GM18951 (cell line): ENCODE measurements around the gene TTLL3.
"Not testable (repeated sequence)": the region's sequence is repeated elsewhere in the genome, so short reads cannot be mapped to it uniquely, and the experiment has no call there.

Experiments used
- POLR2A ChIP-seq: IDR thresholded peaks from 4 replicates; pipeline ENCODE4 v1.6.1; 2011; ENCODE audit warnings: mild to moderate bottlenecking; ENCODE audit not compliant: insufficient read length, insufficient read depth; ENCODE audit errors: extremely low read depth
- in situ Hi-C: fragments of 300-500 bp; cut with MboI; formaldehyde crosslinking; loops from one replicate; pipeline ENCODE4 v1.12.0; 2022; ENCODE audit warnings: low sequenced_read_pairs, mixed read lengths, inconsistent platforms; ENCODE audit not compliant: unreplicated experiment

Gene TTLL3

DNA sequence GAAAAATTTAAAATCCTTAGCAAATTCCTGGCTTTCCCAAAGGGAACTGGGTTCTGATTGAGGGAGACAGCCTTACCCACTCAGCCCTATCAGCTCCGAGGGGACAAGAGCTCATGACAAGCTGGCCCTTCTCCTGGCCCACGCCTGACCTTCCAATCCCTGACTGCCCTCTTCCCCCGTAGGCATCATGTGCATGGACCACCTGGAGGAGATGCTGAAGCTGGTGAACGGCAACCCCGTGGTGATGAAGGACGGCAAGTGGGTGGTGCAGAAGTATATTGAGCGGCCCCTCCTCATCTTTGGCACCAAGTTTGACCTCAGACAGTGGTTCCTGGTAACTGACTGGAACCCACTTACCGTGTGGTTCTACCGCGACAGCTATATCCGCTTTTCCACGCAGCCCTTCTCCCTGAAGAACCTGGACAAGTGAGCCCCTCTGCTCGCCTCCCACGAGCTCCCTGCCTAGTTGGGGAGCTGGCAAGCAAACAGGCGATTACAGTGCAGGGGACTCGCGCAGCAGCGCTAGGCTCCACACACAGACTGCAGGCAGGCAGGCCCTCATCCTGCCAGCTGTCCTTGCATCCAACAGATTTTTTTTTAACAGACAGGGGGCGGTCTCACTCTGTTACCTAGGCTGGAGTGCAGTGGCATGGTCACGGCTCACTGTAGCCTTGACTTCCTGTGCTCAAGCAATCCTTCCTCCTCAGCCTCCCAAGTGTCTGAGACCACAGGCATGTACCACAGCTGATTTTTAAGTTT is 16.9 kb downstream of the TTLL3 start:
- in situ Hi-C loops: no loop called here
- TF ChIP-seq POLR2A: no peak

DNA sequence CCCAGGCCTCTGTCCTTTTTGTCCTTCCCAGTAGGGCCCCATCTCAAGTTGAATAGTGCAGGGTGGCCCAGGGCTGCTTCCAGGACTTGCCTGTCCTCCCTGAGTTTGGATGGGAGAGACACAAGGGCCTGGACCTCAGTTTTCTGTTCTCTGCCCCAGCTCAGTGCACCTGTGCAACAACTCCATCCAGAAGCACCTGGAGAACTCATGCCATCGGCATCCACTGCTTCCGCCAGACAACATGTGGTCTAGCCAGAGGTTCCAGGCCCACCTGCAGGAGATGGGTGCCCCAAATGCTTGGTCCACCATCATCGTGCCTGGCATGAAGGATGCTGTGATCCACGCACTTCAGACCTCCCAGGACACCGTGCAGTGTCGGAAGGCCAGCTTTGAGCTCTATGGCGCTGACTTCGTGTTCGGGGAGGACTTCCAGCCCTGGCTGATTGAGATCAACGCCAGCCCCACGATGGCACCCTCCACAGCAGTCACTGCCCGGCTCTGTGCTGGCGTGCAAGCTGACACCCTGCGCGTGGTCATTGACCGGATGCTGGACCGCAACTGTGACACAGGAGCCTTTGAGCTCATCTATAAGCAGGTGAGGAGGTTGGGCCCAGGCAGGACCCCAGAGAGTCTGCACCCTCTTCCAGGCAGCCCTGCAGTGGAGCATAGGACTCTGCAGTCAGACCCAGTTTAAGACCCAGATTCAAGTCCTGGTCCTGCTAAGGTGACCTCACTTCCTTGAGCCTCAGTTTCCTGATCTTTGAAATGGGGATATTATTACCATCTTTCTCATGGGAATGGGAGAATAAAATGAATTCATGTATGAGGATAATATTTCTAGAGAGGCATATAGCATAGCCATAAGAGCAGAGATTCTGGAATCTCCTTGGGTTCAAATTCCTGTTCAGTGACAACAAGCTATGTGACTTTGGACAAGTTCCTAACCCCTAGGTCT is 19.0 kb downstream of the TTLL3 start:
- TF ChIP-seq POLR2A: no peak
- in situ Hi-C loops: no loop called here

DNA sequence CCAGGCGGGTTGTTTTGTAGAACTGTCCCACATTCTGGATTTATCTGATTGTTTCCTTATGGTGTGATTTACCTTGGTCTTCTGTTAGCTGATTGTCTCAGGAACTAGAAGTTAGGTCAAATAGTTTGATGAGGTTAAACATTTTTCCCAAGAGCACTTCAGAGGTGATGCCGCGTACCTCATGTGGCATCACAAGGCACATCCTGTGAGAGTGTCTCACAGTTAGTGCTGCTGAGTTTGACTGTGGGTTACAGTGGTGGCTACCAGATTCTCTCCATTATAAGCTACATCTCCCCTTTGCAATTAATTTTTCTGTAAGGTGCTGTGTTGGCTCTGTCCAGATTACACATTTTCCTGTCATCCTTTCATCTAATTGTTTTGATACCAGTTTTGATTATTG is 21.2 kb downstream of the TTLL3 start:
- in situ Hi-C loops: no loop called here
- TF ChIP-seq POLR2A: no peak

DNA sequence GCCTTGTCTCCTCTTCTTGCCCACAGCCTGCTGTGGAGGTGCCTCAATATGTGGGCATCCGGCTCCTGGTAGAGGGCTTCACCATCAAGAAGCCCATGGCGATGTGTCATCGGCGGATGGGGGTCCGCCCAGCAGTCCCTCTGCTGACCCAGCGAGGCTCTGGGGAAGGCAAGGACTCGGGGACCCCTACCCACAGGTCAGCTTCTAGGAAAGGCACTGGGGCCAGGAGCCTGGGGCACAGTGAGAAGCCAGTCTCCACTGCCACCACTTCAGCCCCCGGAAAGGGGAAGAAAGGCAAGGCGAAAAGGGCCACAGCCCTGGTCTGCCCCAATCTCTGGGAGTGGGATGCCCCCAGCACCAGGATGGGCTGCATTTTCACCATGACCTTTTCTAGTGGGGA is 23.0 kb downstream of the TTLL3 start:
- in situ Hi-C loops: no loop called here
- no peak for TF ChIP-seq POLR2A

DNA sequence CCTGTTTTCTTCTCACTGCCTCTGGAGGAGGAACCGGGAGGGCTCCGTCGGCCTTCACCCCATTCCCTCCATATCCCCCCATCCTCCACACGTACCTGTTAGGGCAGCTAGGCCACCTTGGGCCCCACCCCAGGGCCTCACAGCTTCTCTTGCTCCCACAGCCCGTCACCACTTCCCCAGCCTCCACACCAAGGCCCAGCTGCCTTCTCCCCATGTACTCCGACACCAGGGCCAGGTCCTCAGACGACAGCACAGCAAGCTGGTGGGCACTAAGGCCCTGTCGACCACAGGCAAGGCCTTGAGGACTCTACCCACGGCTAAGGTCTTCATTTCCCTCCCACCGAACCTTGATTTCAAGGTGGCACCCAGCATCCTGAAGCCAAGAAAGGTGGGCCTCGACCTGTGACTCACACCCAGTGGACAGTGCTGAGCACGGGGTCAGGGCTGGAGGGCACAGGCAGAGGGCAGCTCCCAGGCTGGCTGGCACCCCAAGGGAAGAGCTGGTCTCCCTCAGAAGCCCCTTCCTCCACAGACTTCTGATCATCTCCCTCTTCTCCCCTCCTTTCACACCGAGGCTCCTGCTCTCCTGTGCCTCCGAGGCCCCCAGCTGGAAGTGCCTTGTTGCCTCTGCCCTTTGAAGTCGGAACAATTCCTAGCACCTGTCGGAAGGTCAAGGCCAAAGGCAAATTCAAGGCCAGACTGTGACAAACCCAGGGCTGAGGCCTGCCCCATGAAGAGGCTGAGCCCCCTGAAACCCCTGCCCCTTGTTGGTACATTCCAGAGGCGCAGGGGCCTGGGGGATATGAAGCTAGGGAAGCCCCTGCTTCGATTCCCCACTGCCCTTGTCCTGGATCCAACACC is 24.7 kb downstream of the TTLL3 start:
- in situ Hi-C loops: no loop called here
- TF ChIP-seq POLR2A: no peak

DNA sequence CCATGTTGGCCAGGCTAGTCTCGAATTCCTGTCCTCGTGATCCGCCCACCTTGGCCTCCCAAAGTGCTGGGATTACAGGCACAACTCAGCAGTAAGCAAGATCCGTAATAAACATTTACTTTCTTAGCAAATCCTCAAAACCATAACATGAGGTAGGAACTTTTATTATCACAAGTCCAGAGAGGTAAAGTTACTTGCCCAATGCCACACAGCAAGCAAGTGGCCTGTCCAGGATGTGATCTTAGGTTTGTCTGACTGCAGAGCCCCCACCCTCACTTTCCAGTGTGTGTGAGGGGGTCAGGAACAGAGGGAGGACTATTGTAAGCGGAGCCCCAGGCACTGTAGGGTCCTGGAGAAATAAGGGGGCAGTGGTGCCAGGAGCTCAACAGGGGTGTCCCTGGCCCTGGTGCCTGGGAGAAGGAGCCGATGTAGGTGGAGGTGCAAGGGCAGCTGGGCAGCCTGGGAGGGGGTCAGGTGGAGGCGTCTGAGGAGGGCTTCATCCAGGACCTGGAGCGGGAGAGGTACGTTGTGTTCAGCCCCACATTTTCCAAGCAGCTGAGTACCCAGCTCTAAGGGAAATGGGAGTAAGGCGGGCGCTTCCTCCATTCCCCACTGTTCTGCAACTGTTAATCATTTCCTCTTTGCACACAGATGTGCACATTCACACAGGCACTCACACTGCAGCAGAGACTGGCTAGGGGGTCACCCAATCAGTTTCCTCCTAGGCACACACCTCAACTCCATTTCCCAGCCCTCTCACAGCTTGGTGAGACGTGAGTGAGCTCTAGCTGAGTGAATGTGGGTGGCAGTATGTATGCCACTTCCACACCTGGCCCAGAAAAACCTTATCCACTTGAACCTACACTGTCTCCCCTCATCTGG is 27.9 kb downstream of the TTLL3 start:
- in situ Hi-C loops: no loop called here
- no peak for TF ChIP-seq POLR2A

DNA sequence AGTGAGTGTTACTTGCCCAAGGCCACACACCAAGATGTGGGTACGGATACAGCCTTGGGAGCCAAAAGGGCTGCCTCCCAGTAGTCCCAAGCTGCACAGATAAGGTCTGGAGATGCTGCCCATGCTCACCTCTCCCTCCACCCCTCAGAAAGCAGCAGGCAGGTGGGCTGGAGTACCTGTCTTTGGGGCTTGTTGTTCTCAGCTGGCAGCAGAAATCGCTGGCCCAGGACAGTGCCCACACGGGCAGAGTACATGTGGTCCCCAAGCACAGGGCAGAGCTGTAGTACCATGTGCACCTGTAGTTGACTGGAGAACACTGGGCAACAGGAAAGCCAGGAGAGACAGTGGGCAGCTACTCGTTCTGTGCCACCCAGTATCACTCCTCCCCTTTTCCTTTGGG is 28.8 kb downstream of the TTLL3 start:
- in situ Hi-C loops: no loop called here
- no peak for TF ChIP-seq POLR2A

DNA sequence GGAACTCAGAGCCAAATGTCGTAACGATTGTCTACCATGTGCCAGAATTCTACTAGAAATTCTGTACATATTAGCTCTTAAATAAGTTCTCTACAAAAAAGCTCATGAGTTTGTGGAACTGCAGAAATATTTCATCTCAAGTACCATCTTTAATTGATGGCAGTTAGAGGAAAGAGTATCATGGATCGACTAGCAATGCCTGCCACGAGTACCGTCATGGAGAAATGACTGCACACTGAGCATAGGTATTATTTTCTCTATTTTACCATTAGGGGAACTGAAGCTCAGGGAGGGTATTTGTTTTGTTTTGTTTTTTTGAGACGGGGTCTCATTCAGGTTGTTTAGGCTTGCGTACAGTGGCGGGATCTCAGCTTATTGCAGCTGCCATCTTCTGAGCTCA is 31.0 kb downstream of the TTLL3 start:
- in situ Hi-C loops: no loop called here
- no peak for TF ChIP-seq POLR2A

DNA sequence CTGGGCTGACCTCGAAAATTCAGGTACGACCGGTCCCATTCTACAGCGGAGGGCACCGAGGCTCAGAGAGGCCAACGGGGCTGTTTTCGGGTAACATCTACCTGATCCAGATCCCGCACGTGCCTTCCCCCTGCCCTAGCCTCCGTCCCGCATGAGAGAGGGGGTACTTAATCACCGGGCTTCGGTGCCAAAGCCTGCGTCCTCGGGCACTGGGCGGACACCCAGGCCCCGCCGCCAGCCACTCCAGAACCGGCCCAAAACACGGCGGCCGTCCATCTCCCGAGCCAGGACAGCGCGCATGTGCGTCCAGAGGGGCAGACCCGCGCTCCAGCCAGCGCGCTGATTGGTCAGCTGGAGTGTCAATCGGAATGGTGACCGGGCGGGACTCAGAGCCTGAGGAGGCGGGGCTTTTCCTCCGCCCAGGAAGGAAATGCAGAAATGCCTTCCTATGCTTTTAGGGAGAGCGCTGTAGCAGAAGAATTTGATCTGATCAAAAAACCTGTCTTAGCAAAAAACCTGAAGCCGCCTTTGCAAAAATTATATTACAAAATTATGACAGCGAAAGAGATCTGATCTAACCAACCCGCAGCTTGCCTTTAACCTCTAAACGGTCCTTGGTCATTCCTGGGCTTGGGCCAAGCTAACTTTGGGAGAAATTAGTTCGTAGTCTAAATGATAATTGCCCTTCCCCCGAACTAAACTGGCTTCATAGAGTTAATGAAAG is 33.8 kb downstream of the TTLL3 start, which contains the start of gene RPUSD3:
TSS of gene RPUSD3 (minus strand) at position 294 of the 724 bp plus-strand sequence. CDS start at position 276, 18 bp downstream.
- peak; percentile 88 for TF ChIP-seq POLR2A

DNA sequence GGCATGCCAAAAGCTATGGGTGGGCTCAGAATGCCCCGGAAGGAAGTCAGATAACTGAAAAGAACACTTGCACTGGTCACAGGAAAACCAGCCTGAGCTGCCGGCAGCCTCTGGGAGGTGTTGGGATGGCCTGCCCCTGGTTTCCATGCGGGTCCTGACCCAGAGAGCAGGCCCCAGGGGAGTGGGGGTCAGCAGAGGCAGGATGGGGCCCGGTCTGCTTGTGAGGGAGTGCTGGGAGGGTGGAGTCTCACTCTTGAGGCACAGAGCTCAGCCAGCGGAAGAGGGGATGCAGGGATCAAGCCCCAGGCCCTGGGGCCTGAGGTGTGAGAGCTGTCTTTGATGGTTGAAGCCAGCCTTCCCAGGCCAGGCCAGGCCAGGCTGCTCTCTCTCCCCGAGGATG is 36.2 kb downstream of the TTLL3 start:
- in situ Hi-C loops: no loop called here

More for the DNA sequence above, 33.8 kb downstream of the TTLL3 start, which contains the start of gene RPUSD3:
- in situ Hi-C loops: no loop called here

DNA sequence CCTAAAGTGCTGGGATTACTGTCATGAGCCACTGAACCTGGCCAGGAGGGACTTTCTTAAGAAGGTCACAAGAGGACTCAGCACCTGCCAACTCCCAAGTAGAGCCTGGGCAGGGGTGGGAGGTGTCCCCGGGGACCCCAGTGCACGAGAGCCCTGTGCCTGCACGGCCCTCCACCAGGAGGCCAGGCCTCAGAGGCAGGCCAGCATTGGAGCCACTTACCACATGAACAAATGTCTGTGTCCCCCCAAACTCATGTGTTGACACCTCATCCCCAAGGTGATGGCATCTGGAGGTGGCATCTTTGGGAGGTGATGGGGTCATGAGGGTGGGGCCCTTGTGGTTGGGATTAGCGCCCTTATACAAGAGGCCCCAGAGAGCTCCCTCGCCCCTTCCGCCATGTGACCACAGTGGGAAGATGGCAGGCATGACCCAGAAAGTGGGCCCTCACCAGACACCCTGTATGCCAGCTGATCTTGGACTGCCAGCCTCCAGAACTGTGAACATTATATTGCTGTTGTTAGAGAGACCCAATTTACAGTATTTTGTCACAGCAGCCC is 36.9 kb downstream of the TTLL3 start:
- TF ChIP-seq POLR2A: no peak
- in situ Hi-C loops: no loop called here

More for the DNA sequence above, 36.2 kb downstream of the TTLL3 start:
- no peak for TF ChIP-seq POLR2A

DNA sequence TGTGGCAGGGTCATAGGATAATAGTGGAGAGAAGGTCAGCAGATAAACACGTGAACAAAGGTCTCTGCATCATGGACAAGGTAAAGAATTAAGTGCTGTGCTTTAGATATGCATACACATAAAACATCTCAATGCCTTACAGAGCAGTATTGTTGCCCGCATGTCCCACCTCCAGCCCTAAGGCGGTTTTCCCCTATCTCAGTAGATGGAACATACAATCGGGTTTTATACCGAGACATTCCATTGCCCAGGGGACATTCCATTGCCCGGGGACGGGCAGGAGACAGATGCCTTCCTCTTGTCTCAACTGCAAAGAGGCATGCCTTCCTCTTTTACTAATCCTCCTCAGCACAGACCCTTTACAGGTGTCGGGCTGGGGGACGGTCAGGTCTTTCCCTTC is 37.8 kb downstream of the TTLL3 start:
- in situ Hi-C loops: not testable (repeated sequence)

DNA sequence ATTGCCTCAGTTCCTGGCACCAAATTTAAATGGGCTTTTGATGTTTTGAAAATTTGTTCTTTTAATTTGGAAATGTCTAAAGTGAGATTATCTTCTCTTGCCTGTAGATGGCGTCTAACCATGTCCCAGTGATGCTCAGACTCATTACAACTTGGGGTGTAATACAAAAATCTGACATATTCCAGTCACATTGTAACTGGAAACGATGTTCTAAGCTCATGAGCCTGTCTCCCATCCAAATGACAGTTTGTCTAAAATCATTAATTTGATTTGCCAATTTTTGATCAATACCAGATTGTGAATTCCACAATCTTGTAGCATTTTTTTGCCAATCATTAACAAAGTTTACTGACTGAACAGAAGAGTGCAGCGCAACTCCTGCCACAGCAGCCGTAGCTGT is 38.8 kb downstream of the TTLL3 start:
- in situ Hi-C loops: not testable (repeated sequence)

DNA sequence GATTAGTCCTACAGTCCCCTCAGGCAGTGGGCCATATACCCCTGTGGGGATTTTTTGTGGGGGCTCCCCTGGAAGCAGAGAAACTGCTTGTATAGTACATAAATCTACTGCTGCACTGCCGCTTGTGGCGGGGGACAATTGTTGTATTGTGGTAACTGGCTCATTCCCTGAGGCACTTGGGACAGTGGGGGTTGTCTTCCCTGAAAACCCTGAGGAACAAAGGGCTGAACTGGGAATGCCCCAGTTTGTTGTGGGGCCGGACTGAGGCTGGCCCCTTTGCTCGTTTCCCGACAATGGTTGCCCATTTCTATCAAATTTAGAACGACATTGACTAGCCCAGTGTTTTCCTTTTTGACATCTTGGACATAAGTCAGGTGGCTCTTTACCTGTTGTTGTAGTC is 41.3 kb downstream of the TTLL3 start:
- in situ Hi-C loops: not testable (repeated sequence)

DNA sequence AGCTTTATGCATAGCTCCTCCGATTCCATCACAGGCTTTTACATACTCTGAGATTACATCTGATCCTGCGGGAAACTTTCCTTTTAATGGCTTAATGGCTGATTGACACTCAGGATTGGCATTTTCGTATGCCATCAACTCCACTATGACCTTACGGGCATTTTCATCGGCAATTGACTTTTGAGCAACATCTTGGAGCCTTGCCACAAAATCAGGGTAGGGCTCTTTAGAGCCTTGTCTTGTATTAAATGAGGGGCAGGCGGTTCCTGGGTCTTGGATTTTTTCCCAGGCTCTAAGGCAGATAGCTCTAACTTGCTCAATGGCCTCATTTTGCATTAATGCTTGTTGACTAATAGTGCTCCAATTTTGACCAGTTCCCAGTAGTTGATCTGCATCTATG is 41.9 kb downstream of the TTLL3 start:
- in situ Hi-C loops: not testable (repeated sequence)
